HG02943 (cell line): Measurements from ENCODE around the gene HTRA3.
A peak's percentile ranks its signal among the peaks of the same experiment; 100 is the strongest.

Experiments used
- ATAC-seq: cut with Tn5 transposase; IDR thresholded peaks from one replicate; pipeline ENCODE4 v1.9.1; 2021; ENCODE audit warnings: mild to moderate bottlenecking, low read depth, moderate library complexity; ENCODE audit not compliant: unreplicated experiment

HTRA3 gene

DNA sequence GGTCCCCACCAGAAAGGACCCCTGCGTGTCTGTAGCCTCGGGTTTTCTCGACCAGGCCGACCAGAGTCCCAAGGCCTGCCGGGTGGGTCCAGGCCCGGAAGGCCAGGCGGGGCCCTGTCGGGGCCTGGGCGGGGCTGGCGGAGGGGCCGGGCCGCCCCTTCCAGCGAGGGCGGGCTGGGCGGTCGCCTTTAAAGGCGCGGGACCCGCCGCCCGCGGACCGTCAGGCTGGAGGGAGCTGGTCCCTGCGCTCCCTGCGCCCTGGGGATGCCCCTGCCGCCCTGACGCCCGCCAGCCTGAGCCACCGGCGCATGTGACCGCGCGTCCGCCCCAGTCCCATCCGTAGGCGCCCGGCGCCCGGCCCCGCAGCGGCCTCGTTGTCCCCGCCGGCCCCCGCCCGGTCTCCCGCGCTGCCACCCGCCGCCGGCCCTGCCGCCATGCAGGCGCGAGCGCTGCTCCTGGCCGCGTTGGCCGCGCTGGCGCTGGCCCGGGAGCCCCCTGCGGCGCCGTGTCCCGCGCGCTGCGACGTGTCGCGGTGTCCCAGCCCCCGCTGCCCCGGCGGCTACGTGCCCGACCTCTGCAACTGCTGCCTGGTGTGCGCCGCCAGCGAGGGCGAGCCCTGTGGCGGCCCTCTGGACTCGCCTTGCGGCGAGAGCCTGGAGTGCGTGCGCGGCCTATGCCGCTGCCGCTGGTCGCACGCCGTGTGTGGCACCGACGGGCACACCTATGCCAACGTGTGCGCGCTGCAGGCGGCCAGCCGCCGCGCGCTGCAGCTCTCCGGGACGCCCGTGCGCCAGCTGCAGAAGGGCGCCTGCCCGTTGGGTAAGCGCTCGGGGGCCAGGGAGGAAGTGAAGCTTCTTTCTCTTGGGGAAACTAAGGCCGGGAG, at the start of gene HTRA3:
TSS of gene HTRA3 (plus strand) at position 220 of the 883 bp plus-strand sequence. CDS start at position 435, 215 bp downstream.
- no peak for ATAC-seq

- no peak for ATAC-seq
Measured at GRCh38 chr4:8220661-8221450, 48.7 kb upstream of the HTRA3 start.

DNA sequence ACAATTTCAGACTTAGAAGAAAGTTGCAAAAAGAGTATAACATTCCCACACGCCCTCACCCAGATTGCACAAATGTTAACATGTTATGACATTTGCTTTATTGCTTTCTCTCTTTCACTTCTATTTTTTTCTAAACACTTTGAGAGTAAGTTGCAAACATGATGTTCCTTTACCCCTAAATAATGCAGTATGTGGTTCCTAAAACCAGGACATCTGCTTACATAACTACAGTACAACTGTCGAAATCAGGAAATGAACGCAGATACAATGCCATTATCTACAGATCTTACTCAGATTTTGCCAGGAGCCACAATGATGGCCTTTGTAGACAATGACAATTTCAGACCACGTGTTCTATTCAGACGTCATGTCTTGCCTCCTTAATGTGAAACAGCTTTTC, 48.1 kb upstream of the HTRA3 start:
- ATAC-seq: no peak

- no peak for ATAC-seq
Measured at GRCh38 chr4:8221985-8222384, 47.6 kb upstream of the HTRA3 start.

- no peak for ATAC-seq
Measured at GRCh38 chr4:8222609-8223388, 46.8 kb upstream of the HTRA3 start.

GRCh38 chr4:8224267-8224974, 45.1 kb upstream of the HTRA3 start:
- no peak for ATAC-seq

GRCh38 chr4:8224975-8225625, 44.5 kb upstream of the HTRA3 start:
- ATAC-seq: no peak

DNA sequence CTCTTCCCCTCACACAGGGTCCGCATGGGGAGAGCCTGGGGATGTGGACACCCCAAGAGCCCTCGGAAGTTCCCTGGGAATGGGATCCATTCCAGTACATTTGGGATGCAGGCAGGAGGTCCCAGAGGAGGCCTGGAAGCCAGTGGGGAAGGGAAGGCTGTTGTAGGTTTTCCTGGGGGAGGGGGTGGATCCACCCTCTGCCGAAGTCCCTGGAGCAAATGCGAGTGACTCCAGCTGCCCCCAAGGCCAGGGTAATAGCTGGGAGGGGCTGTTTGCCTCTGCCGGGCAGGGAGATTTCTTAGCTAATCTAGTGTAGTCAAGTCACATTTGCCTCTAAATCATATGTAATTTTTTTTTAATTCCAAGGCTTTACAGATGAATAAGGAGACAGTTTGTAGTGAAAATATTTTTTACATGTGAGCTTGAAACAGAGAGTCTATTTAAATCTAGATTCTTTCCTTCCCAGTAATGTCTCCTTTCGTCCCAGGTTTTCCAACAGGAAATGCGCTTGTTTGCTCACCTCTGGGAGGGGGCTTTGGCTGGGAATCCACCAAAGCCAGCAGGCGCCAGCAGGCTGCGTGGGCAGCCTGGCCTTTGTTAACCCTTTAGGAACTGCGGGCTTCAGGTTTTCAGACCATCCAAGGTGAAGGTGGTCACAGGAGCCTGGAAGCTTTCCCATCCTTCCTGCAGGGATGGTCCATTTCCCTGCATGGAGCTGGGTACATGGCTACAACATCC, 43.7 kb upstream of the HTRA3 start:
- ATAC-seq: no peak

DNA sequence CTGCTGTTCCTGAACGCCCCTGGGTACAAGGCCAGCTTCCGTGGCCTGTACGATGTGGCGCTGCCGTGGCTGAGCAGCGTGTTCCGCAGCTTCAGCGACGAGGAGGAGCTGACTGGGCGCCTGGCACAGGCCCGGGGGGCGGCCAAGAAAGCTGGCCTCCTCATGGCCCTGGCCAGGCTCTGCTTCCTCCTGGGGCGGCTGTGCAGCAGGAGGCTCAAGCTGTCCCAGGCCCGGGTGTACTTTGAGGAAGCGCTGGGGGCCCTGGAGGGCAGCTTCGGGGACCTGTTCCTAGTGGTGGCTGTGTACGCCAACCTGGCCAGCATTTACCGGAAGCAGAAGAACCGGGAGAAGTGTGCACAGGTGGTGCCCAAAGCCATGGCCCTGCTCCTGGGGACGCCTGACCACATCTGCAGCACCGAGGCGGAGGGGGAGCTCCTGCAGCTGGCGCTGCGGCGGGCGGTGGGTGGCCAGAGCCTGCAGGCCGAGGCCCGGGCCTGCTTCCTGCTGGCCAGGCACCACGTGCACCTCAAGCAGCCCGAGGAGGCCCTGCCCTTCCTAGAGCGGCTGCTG, 42.3 kb upstream of the HTRA3 start:
- ATAC-seq: no peak

- ATAC-seq: no peak
Measured at GRCh38 chr4:8227771-8228318, 41.7 kb upstream of the HTRA3 start.

DNA sequence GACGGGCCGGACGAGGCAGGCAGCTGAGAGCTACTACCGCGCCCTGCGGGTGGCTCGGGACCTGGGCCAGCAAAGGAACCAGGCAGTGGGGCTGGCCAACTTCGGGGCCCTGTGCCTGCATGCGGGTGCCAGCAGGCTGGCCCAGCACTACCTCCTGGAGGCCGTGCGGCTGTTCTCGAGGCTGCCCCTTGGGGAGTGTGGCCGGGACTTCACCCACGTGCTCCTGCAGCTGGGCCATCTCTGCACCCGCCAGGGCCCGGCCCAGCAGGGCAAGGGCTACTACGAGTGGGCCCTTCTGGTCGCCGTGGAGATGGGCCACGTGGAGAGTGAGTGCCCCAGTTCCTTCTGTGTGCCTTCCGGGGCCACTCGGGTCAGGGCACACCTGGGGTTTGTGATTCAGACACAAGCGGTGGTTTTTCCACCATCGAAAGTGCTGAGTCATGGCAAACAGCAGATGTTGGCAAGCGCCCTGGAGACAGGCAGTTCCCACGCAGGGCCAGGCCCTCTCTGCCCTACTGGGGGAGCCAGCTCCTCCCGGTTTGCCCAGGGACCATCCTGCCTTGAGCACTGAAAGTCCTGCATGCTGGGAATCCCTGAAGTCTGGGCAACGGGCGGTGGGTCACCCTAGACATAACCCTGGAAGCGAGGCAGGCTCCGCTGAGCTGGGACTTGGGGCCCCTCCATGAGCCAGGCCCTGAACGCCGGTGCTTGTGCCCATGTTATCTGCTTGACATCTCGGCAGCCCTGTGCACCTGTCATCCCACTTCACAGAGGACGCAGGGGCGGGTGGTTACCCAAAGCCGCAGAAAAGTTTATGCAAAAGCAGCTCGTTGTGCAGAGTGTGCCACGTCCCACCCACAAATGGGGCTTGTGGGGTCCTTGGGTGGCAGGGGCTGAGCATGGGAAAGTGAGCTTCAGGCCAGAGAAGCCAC, 41.0 kb upstream of the HTRA3 start:
- peak; percentile 75 for ATAC-seq

- ATAC-seq: no peak
Measured at GRCh38 chr4:8229331-8229975, 40.1 kb upstream of the HTRA3 start.

DNA sequence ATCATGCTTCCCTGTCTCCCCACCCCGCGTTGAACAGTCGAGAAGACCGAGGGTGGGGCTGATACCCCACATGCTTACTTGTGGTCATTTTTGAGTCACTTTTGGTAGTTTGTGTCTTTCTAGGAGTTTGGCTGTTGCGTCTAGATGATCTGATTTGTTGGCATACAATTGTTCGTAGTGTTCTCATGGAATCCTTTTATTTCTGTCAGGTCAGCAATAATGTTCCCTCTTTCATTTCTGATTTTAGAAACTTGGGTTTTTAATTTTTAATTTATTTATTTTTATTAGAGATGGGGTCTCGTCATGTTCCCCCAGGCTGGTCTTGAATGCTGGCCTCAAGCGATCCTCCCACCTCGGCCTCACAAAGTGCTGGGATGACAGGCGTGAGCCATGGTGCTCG, 39.5 kb upstream of the HTRA3 start:
- no peak for ATAC-seq

DNA sequence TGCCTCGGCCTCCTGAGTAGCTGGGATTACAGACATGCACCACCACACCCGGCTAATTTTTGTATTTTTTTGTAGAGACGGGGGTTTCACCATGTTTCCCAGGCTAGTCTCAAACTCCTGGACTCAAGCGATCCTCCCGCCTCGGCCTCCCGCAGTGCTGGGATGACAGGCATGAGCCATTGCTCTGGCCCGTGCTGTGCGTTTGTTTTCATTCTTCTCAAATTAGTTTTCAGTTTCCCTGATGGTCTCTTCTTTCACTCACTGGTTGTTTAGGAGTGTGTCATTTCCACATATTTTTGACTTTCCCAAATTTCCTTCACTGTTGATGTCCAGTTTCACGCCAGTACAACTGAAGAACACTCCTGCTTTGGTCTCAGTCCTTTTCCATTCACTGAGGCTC, 38.7 kb upstream of the HTRA3 start:
- ATAC-seq: no peak

- ATAC-seq: no peak
Measured at GRCh38 chr4:8231551-8232049, 38.0 kb upstream of the HTRA3 start.

- no peak for ATAC-seq
Measured at GRCh38 chr4:8232748-8233147, 36.8 kb upstream of the HTRA3 start.
